Stimulated activated effector memory CD8-positive, alpha-beta T cell treated with anti-CD3 and anti-CD28 coated beads, Interleukin-12 subunit alpha, Interleukin-12 subunit beta, amount 100 ng/mL, for 72 hours (primary cell): ENCODE data around the gene SPARCL1.
"Not testable (repeated sequence)": the region's sequence is repeated elsewhere in the genome, so short reads cannot be mapped to it uniquely, and the experiment has no call there.

Source experiments
- ATAC-seq: fragments of 150-1000 bp; cut with Tn5 transposase; 2 replicates; pipeline ENCODE4 v1.10.0; 2021
- DNase-seq, 2 donors: peaks; one replicate each; pipeline ENCODE4 v3.0.0; 2021 to 2022; ENCODE audit warnings: low spot score in 2 of 2
- H3K27ac Mint-ChIP-seq: one replicate; pipeline ENCODE4 v1.8.0; 2022; ENCODE audit warnings: mild to moderate bottlenecking, mixed read lengths
- H3K36me3 Mint-ChIP-seq: one replicate; pipeline ENCODE4 v1.8.0; 2022; ENCODE audit warnings: mild to moderate bottlenecking, mixed read lengths
- H3K4me1 Mint-ChIP-seq: one replicate; pipeline ENCODE4 v1.8.0; 2022; ENCODE audit warnings: mixed read lengths
- H3K4me3 Mint-ChIP-seq: one replicate; pipeline ENCODE4 v1.8.0; 2022; ENCODE audit warnings: mild to moderate bottlenecking, mixed read lengths
- H3K9me3 Mint-ChIP-seq: one replicate; pipeline ENCODE4 v1.8.0; 2022; ENCODE audit warnings: mixed read lengths

SPARCL1 gene, protein sequence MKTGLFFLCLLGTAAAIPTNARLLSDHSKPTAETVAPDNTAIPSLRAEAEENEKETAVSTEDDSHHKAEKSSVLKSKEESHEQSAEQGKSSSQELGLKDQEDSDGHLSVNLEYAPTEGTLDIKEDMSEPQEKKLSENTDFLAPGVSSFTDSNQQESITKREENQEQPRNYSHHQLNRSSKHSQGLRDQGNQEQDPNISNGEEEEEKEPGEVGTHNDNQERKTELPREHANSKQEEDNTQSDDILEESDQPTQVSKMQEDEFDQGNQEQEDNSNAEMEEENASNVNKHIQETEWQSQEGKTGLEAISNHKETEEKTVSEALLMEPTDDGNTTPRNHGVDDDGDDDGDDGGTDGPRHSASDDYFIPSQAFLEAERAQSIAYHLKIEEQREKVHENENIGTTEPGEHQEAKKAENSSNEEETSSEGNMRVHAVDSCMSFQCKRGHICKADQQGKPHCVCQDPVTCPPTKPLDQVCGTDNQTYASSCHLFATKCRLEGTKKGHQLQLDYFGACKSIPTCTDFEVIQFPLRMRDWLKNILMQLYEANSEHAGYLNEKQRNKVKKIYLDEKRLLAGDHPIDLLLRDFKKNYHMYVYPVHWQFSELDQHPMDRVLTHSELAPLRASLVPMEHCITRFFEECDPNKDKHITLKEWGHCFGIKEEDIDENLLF

DNA sequence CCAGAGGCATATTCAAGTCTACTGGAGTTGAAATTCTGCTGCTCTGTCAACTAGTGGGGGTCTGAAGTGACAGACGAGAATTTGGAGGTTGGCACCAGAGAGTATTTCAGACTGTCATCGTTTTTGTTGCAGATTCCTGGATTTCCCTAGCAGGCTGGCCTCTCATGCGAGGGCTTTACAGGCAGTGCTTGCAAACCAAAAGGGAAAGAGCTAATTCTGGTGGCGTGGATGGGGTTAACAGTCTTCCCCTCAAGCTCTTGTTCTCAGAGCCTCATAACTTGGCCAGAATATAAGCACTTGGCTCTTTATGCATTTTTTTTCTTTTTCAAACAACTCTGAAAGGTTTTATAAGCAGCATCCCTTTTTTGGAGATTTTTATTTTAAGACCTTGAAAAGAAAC is at the start of gene SPARCL1:
Gene SPARCL1 (minus strand): TSS at position 190 of the 400 bp plus-strand sequence. CDS start 29,802 bp downstream, outside the sequence.
- H3K4me3 Mint-ChIP-seq = no peak within 1 kb of the TSS
- no peaks in the 10 kb centered on the region for H3K4me1 Mint-ChIP-seq
- H3K9me3 Mint-ChIP-seq = peaks cover 3% of the 10 kb centered on the region
- no peak for DNase-seq
- no peaks in the 10 kb centered on the region for H3K36me3 Mint-ChIP-seq
- no peak within 1 kb of the TSS for H3K27ac Mint-ChIP-seq
- ATAC-seq = no peak

DNA sequence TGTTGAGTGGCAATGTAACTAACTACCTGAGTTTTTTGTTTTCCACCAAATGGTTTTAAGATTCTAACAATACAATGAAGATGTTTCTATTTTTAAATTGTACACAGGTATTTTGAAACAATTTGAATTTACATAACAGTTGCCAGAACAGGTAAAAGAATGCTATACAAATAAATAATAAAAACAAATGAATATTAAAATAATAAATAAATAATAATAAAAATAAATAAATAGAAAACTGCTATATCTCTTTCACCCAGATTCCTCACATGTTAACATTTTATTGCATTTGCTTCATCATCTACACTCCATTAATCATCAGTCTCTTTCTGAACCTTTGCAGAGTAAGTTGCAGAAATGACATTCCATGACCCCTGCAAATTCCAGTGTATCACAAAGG is 46.8 kb upstream of the SPARCL1 start:
- no peak overlapping the region for H3K4me3 Mint-ChIP-seq
- ATAC-seq (no peak), DNase-seq (no peak)
- H3K4me1 Mint-ChIP-seq = no peaks in the 10 kb centered on the region
- H3K27ac Mint-ChIP-seq = no peak overlapping the region
- no peaks in the 10 kb centered on the region for H3K36me3 Mint-ChIP-seq
- H3K9me3 Mint-ChIP-seq = no peaks in the 10 kb centered on the region

DNA sequence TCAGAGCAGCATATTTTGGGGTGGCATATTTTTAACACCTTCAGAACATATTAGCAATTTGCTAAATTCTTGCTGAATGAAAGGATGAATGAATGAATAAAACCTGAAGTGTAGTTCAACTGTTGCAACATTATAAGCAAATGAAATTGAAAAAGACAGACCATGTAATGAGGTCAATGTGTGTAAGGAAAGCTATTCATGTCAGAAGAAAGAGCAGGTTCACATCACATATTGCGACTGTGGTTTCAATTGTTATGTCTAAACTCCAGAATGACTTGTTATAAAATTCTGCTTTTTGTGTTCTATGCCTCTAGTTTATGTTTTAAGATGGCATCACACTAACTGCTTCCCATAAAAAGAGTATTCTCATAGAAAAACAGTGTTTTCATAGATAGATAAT is 46.2 kb upstream of the SPARCL1 start:
- no peaks in the 10 kb centered on the region for H3K4me1 Mint-ChIP-seq
- peak; percentile 69 for ATAC-seq
- DNase-seq = no peak
- H3K9me3 Mint-ChIP-seq = no peaks in the 10 kb centered on the region
- H3K4me3 Mint-ChIP-seq = no peak overlapping the region
- no peaks in the 10 kb centered on the region for H3K36me3 Mint-ChIP-seq
- no peak overlapping the region for H3K27ac Mint-ChIP-seq

DNA sequence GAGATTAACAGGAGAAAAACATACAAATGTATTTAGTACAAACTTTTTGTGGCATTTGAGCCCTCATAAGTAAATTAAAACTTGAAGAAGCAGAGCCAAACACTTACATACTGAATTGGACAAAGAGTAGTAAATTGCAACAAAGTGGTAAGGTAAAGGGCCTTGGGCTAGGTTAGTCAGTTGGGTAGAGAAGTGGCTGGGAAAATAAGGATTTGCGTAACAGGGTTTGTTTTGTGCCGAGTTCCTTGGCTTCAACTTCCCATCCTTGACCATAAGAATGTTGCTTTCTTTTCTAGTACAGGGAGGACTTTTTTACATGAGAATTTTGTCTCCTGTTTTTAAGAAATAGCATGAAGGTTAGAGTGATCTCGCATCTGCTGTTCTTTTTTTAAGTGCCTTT is 45.8 kb upstream of the SPARCL1 start:
- Mint-ChIP-seq H3K4me1 (no peaks in the 10 kb centered on the region), H3K9me3 (no peaks in the 10 kb centered on the region), H3K27ac (no peak overlapping the region), H3K36me3 (no peaks in the 10 kb centered on the region), H3K4me3 (no peak overlapping the region)
- ATAC-seq = no peak
- DNase-seq = no peak

DNA sequence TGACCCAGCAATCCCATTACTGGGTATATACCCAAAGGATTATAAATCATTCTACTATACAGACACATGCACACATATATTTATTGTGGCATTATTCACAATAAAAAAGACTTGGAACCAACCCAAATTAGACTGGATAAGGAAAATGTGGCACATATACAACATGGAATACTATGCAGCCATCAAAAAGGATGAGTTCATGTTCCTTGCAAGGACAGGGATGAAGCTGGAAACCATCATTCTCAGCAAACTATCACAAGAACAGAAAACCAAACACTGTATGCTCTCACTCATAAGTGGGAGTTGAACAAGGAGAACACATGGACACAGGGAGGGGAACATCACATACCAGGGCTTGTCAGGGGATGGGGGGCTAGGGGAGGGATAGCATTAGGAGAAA is 45.2 kb upstream of the SPARCL1 start:
- not testable (repeated sequence) for H3K4me1 Mint-ChIP-seq, ATAC-seq, H3K9me3 Mint-ChIP-seq, H3K27ac Mint-ChIP-seq, H3K4me3 Mint-ChIP-seq, DNase-seq, H3K36me3 Mint-ChIP-seq

DNA sequence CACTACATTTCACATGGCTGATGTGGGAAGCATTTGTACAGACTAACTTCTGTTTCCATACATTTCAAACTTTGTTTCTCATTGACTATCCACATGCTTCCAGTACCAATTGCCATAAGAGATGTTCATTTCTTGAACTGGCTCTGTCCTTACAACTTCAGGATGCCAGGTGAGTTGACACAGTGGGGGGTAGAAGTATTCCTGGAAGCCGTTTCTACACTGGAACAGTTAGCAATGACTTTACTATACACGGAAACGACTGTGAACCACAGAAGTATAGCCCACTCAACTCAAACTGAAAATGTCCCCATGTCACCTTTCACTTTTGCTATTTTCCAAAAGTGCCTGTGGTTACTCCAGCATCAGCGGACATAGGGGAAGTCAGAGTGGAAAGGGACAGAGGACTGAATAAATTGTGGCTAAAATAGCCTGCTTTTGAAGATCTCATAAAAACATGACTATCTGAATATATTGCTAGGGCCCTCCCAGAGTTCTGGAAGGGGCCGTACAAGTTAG is 41.2 kb upstream of the SPARCL1 start:
- DNase-seq (no peak), ATAC-seq (peak; percentile 39)
- Mint-ChIP-seq H3K9me3 (no peaks in the 10 kb centered on the region), H3K4me1 (no peaks in the 10 kb centered on the region), H3K4me3 (no peak overlapping the region), H3K36me3 (no peaks in the 10 kb centered on the region), H3K27ac (no peak overlapping the region)

DNA sequence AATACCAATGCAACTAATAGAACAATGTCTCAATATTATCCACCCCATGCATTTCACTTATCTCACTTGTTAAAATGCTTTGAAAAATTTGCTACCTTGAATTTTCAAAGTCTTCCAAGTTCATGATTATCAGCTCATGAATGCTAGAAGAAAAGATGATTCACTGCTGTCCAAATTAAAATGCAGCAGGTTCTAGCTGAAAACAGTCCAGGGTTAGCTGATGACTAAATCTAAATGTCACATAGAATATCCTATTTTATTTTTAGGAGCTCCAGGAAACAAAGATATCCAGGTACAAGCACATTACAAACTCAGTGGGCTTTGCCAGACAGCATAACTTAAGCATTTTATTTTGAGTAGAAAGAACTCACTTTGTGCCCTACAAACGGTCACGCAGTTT is 38.0 kb upstream of the SPARCL1 start:
- no peak overlapping the region for H3K4me3 Mint-ChIP-seq
- no peak overlapping the region for H3K27ac Mint-ChIP-seq
- no peaks in the 10 kb centered on the region for H3K36me3 Mint-ChIP-seq

DNA sequence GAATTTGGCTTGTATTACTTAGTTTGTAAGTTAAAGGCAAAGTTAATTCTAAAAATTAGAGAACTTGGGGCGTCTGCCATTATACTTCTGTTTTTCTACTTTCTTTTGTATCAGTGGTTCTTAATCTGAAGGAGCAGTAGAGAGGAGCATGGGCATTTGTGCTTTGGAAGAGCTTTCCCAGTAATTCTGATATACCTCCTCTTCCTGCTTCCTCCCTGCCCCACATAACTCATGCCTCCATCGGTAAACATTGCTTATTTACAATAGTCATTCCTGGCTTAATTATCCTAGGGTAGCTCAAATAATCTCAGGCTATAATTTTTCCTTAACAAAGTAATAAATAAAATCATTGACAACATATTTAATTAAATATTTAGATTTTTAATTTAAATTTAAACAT is 37.1 kb upstream of the SPARCL1 start:
- DNase-seq (no peak), ATAC-seq (no peak)
- Mint-ChIP-seq H3K27ac (no peak overlapping the region), H3K4me3 (no peak overlapping the region), H3K36me3 (no peaks in the 10 kb centered on the region), H3K9me3 (no peaks in the 10 kb centered on the region), H3K4me1 (no peaks in the 10 kb centered on the region)

More for the DNA sequence above, 38.0 kb upstream of the SPARCL1 start:
- Mint-ChIP-seq H3K4me1 (no peaks in the 10 kb centered on the region), H3K9me3 (no peaks in the 10 kb centered on the region)
- DNase-seq (no peak), ATAC-seq (no peak)

DNA sequence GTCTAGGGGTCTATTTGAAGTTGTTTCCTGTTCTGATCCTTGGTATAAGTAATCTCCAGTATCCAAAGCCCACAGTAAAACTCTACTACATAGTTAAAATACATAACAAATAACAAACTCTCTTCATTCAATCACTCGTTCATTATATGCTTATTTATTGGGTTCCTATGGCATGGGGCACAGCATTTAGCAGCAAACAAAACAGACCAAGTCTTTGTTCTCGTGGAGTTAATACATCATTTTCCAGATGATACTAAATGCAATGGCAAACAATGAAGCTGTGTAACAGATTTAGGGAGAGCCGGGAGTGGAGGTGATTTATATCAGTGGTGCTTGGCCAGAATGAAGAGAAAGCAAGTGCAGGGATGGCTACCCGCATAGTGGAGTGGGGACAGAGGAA is 36.6 kb upstream of the SPARCL1 start:
- DNase-seq (no peak), ATAC-seq (no peak)
- Mint-ChIP-seq H3K4me3 (no peak overlapping the region), H3K27ac (no peak overlapping the region), H3K4me1 (no peaks in the 10 kb centered on the region), H3K9me3 (no peaks in the 10 kb centered on the region), H3K36me3 (no peaks in the 10 kb centered on the region)

DNA sequence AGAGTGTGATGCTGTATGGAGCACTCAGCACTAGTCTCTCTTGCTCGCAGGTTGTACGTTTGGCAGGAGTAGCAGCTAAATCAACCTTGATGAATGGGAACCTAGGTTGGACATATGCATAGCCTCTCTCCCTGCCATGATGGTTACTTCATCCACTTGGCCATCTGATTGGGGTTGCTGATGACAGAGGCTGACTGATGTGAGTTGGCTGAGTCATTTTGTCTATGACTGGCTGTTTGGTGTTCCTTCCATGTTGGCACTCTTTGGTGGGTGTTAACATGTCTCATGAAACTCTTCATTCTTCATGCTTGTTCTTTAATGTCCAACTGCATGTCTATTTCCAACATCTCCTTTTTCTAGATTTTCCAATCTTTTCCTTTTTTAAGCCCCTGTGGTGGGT is 31.6 kb upstream of the SPARCL1 start:
- Mint-ChIP-seq H3K4me3 (no peak overlapping the region), H3K9me3 (no peaks in the 10 kb centered on the region), H3K36me3 (no peaks in the 10 kb centered on the region), H3K27ac (no peak overlapping the region), H3K4me1 (no peaks in the 10 kb centered on the region)
- ATAC-seq (peak; percentile 64), DNase-seq (no peak)

DNA sequence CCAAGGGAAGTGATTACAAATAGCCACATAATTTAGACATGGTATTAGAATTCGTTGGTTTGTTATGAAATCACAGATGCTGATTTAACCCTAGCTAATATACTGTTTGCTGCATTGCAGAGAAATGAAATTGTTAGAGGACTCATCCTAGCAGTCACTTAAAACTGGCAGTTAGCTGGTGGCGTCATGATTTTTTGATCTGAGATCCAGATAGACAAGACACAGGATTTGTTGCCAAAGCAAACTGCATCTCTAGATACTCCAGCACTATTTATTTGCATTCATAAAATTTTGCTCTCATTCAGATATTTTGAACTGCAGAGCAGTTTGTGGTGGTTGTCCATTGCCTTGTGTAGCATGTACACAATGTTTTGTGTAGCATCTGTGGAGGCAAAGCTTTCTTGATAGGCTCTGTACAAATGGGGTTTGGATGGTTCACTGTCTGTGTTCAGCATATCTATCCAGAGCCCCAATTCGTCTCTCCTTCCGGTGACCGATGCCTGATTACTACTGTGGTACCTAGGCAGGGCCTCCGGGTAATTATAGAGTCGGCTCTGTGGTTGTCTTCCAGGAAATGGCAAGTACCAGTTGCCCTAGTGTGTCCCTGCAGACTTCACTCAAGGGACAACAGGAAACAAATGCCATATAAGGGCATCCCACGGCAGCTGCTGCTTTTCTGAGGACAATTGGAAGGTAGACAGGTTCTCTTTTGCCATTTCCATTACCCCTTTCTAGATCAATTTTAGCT is 30.1 kb upstream of the SPARCL1 start:
- Mint-ChIP-seq H3K4me3 (peak overlapping the region; percentile 25), H3K36me3 (no peaks in the 10 kb centered on the region), H3K9me3 (no peaks in the 10 kb centered on the region), H3K27ac (no peak overlapping the region), H3K4me1 (no peaks in the 10 kb centered on the region)
- ATAC-seq (peak; percentile 93), DNase-seq (peak; percentile 17 to 62)

DNA sequence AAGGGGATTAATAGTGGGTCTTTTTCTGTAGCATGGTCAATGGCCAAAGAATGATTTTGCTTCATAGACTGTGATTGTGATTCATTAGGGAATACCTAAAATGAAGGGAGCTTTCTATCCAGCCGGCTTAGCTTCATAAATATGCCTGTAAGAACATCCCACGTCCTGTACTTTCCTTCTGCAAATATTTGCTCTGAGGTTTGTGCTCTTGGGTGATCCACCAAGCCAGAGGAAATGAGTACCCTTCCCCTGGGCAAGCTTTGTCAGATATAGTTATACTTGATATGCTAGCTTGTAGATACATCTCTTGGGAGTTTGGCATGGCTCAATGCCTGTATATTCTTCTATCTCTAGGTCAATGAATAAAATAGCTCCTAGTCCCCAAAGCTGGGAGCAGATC is 28.2 kb upstream of the SPARCL1 start:
- ATAC-seq (no peak), DNase-seq (no peak)
- no peak overlapping the region for H3K4me3 Mint-ChIP-seq
- no peak overlapping the region for H3K27ac Mint-ChIP-seq
- H3K4me1 Mint-ChIP-seq = no peaks in the 10 kb centered on the region
- H3K36me3 Mint-ChIP-seq = no peaks in the 10 kb centered on the region
- H3K9me3 Mint-ChIP-seq = no peaks in the 10 kb centered on the region

DNA sequence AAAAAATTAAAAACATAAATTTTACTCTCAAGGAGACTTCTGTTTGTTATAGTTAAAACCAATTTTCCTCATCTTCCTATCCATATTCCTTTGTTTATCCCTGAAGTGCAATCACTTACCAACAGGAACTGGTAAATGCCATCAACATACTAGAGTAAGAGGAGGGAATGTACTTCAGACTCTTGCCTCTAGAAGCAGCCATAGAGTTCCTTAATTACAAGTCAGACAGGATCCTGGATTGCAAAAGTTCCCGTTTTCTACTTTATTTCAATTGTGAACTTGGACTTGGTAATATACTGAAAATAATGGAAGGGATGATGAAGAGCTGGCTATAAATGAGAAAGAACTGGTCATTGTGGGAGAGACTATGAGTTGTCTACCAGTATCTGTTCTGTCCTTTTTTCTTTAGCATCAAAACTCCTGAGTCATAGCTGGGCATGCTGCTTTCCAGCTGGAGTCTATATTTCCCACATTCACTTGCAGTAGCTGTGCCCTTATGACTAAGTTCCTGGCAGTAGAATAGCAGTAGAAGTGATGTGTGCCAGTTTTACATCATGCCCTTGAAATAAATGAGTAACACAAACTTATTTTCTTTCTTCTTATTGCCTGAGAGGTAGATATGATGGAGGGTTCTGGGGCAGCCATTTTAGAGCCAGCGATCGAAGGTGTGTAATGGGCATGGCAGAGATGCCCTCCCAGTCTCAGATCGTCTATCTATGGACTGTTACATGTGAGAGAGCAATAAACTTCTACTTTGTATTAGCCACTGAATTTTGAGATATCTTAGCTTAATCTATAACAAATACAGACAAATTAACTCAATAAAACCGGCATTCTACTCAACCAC is 26.8 kb upstream of the SPARCL1 start:
- DNase-seq = no peak
- Mint-ChIP-seq H3K9me3 (no peaks in the 10 kb centered on the region), H3K4me3 (no peak overlapping the region), H3K4me1 (no peaks in the 10 kb centered on the region), H3K36me3 (no peaks in the 10 kb centered on the region), H3K27ac (no peak overlapping the region)
- peak; percentile 86 for ATAC-seq

GRCh38 chr4:87553182-87553581 is 24.0 kb upstream of the SPARCL1 start:
- no peaks in the 10 kb centered on the region for H3K4me1 Mint-ChIP-seq
- ATAC-seq (no peak), DNase-seq (no peak)
- H3K9me3 Mint-ChIP-seq = no peaks in the 10 kb centered on the region
- no peak overlapping the region for H3K4me3 Mint-ChIP-seq
- H3K27ac Mint-ChIP-seq = no peak overlapping the region
- H3K36me3 Mint-ChIP-seq = no peaks in the 10 kb centered on the region

GRCh38 chr4:87551361-87551760 is 22.2 kb upstream of the SPARCL1 start:
- Mint-ChIP-seq H3K36me3 (no peaks in the 10 kb centered on the region), H3K4me3 (no peak overlapping the region), H3K27ac (no peak overlapping the region), H3K4me1 (no peaks in the 10 kb centered on the region), H3K9me3 (no peaks in the 10 kb centered on the region)
- DNase-seq (no peak), ATAC-seq (no peak)
